Tracheal epithelial cell (primary cell): ENCODE results near the gene ZBTB44. TPM values are rescaled to one million over a fixed set of nuclear protein-coding genes. Genes with fewer than 3 reads are reported as not detected.

Experiments used
- total RNA-seq: library from RNA; depleted of rRNA; stranded (reverse); fragments of >200 nt; gene quantifications from 2 replicates; pipeline ENCODE4 v1.2.1, GENCODE V29; 2014

ZBTB44 gene, protein sequence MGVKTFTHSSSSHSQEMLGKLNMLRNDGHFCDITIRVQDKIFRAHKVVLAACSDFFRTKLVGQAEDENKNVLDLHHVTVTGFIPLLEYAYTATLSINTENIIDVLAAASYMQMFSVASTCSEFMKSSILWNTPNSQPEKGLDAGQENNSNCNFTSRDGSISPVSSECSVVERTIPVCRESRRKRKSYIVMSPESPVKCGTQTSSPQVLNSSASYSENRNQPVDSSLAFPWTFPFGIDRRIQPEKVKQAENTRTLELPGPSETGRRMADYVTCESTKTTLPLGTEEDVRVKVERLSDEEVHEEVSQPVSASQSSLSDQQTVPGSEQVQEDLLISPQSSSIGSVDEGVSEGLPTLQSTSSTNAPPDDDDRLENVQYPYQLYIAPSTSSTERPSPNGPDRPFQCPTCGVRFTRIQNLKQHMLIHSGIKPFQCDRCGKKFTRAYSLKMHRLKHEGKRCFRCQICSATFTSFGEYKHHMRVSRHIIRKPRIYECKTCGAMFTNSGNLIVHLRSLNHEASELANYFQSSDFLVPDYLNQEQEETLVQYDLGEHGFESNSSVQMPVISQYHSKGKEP
- 27.7 and 38.4 TPM in 2 replicates for total RNA-seq

DNA sequence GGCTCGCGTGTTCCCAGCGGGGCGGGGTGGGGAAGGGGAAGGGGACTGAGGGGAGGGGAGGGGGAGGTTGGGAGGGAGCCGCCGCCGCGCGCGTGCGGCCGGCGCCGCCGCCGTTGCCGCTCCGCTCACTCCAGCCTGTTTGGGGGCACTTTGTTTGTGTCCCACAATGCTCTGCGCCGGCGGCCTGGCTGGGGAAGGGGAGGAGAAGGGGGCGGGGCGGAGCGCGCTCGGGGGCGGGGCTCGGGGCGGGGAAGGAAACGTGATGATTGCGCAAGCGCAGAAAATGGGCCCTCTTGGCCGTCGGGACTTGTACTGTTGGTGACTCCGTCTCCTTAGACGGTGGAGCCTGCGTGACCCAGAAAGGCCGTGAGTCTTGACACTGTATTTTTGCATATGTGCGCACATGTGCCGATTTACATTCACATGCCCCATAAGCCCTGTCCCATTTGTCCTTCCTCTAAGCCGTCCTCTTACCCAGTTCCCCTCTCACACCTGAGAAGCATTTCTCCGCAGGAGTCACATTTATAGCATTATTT lies at the start of gene ZBTB44:
ZBTB44 (minus strand) TSS at position 168 of the 536 bp plus-strand sequence. CDS start 53,044 bp downstream, outside the sequence.

Other genes with a start within 250 kb of the ZBTB44 start
- 392 and 502 TPM in 2 replicates for gene APLP2, start 245.0 kb downstream of the ZBTB44 start, total RNA-seq
- 100.0 and 198 TPM in 2 replicates for gene ST14, start 155.1 kb downstream of the ZBTB44 start, total RNA-seq
- not detected in 2 replicates for gene ADAMTS8, start 113.7 kb upstream of the ZBTB44 start, total RNA-seq
- 0.21 and 0.24 TPM in 2 replicates for gene ADAMTS15, start 133.7 kb upstream of the ZBTB44 start, total RNA-seq